Loucy (cell line): Measurements from ENCODE around the gene TMEM259.
A peak's percentile ranks its signal among the peaks of the same experiment; 100 is the strongest.

Experiments
- H2AFZ ChIP-seq: fragments of 200-600 bp; sonication (generic); 2 replicates; pipeline ENCODE4 v1.6.0; 2016; ENCODE audit warnings: antibody characterized with exemption, mild to moderate bottlenecking, low read length, moderate library complexity
- H3F3A ChIP-seq: fragments of 200-600 bp; 2 replicates; pipeline ENCODE4 v1.6.0; 2016; ENCODE audit warnings: antibody characterized with exemption, low read depth, mild to moderate bottlenecking
- H3K27me3 ChIP-seq: fragments of 200-600 bp; sonication (generic); 2 replicates; pipeline ENCODE4 v1.6.1; 2014; ENCODE audit warnings: low read length, mild to moderate bottlenecking; ENCODE audit not compliant: insufficient read depth, poor library complexity, severe bottlenecking
- H3K36me3 ChIP-seq: fragments of 200-600 bp; sonication (generic); 2 replicates; pipeline ENCODE4 v1.6.1; 2016; ENCODE audit warnings: low read length; ENCODE audit not compliant: insufficient read depth
- H3K4me1 ChIP-seq: fragments of 200-600 bp; sonication (generic); 2 replicates; pipeline ENCODE4 v1.5.1; 2014; ENCODE audit warnings: low read length, mild to moderate bottlenecking; ENCODE audit not compliant: insufficient read depth, poor library complexity, severe bottlenecking
- H3K4me2 ChIP-seq: fragments of 200-600 bp; sonication (generic); 2 replicates; pipeline ENCODE4 v1.6.0; 2014; ENCODE audit warnings: antibody characterized with exemption, low read length, low read depth, mild to moderate bottlenecking; ENCODE audit not compliant: poor library complexity, severe bottlenecking
- H3K4me3 ChIP-seq: fragments of 200-600 bp; sonication (generic); 2 replicates; pipeline ENCODE4 v1.5.1; 2014; ENCODE audit warnings: low read length, mild to moderate bottlenecking, mixed read lengths; ENCODE audit not compliant: poor library complexity, severe bottlenecking
- H3K79me2 ChIP-seq: fragments of 200-600 bp; sonication (generic); 2 replicates; pipeline ENCODE4 v1.6.1; 2014; ENCODE audit warnings: low read length; ENCODE audit not compliant: insufficient read depth
- H3K9ac ChIP-seq: fragments of 200-600 bp; sonication (generic); 2 replicates; pipeline ENCODE4 v1.6.0; 2014; ENCODE audit warnings: mild to moderate bottlenecking, low read depth, low read length, moderate library complexity; ENCODE audit not compliant: poor library complexity, severe bottlenecking
- H3K9me2 ChIP-seq: fragments of 200-600 bp; sonication (generic); replicated peaks from 2 replicates; pipeline ENCODE4 v1.6.1; 2016; ENCODE audit warnings: low read depth, low read length, mixed read lengths
- H3K9me3 ChIP-seq: fragments of 200-600 bp; sonication (generic); 2 replicates; pipeline ENCODE4 v1.6.1; 2014; ENCODE audit warnings: mild to moderate bottlenecking, antibody characterized with exemption, low read length, low read depth; ENCODE audit not compliant: insufficient read depth
- H4K20me1 ChIP-seq: fragments of 200-600 bp; sonication (generic); 2 replicates; pipeline ENCODE4 v1.6.0; 2014; ENCODE audit warnings: antibody characterized with exemption, low read length, mild to moderate bottlenecking; ENCODE audit not compliant: insufficient read depth, poor library complexity, severe bottlenecking
- EZH2phosphoT487 ChIP-seq: fragments of 200-600 bp; IDR thresholded peaks from 2 replicates; pipeline ENCODE4 v1.6.1; 2018; ENCODE audit warnings: antibody characterized with exemption, mild to moderate bottlenecking, moderate library complexity, borderline replicate concordance
- TF ChIP-seq, protein P1 (sequence below): fragments of 200-600 bp; sonication (generic); conservative IDR thresholded peaks from 2 replicates; pipeline ENCODE4 v1.5.1; 2014; ENCODE audit warnings: mild to moderate bottlenecking, antibody characterized with exemption, low read length

Gene TMEM259

DNA sequence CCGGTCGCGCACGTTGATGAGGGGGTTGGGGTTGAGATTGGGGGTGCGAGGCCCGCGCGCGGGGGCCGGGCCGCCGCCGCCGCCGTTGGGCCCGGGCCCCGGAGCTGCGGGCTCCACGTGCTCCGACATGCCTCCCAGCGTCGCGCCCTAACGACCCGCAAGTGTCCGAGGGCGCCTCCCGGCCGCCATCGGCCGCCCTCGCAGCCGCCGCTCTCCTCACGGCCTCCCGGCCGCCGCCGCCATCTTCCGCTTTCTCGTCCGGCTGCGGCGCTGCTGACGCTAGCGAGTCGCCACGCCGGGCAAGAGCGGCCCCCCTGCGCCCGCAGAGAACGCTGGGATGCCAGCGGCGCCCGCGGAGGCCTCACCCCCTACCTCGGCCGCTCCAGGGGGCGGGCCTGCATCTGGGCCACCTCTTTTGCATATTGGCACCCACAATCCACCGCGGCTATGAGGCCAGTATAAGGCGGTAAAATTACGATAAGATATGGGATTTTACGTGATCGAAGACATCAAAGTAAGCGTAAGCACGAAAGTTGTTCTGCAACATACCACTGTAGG lies at the start of gene TMEM259:
TMEM259 (minus strand) TSS at position 256 of the 558 bp plus-strand sequence; CDS start at position 129, 127 bp downstream.
- Histone ChIP-seq H3K9me3 (no peaks in the 10 kb centered on the region), H3K4me1 (peaks cover 26% of the 10 kb centered on the region), H3F3A (peaks cover 15% of the 10 kb centered on the region; the same call in 1 of the 2 replicates), H3K9ac (peak within 1 kb of the TSS; percentile 97), H3K4me2 (peak within 1 kb of the TSS; percentile 97), H3K36me3 (no peaks in the 10 kb centered on the region), H3K27me3 (peaks cover 4% of the 10 kb centered on the region), H4K20me1 (peaks cover 48% of the 10 kb centered on the region), H2AFZ (peak within 1 kb of the TSS; percentile 35; the same call in 1 of the 2 replicates), H3K79me2 (peaks cover 50% of the 10 kb centered on the region), H3K9me2 (no peaks in the 10 kb centered on the region), H3K4me3 (peak within 1 kb of the TSS; percentile 99)
- TF ChIP-seq, protein P1, sequence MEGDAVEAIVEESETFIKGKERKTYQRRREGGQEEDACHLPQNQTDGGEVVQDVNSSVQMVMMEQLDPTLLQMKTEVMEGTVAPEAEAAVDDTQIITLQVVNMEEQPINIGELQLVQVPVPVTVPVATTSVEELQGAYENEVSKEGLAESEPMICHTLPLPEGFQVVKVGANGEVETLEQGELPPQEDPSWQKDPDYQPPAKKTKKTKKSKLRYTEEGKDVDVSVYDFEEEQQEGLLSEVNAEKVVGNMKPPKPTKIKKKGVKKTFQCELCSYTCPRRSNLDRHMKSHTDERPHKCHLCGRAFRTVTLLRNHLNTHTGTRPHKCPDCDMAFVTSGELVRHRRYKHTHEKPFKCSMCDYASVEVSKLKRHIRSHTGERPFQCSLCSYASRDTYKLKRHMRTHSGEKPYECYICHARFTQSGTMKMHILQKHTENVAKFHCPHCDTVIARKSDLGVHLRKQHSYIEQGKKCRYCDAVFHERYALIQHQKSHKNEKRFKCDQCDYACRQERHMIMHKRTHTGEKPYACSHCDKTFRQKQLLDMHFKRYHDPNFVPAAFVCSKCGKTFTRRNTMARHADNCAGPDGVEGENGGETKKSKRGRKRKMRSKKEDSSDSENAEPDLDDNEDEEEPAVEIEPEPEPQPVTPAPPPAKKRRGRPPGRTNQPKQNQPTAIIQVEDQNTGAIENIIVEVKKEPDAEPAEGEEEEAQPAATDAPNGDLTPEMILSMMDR, result no peak
- TF ChIP-seq EZH2phosphoT487, result no peak

DNA sequence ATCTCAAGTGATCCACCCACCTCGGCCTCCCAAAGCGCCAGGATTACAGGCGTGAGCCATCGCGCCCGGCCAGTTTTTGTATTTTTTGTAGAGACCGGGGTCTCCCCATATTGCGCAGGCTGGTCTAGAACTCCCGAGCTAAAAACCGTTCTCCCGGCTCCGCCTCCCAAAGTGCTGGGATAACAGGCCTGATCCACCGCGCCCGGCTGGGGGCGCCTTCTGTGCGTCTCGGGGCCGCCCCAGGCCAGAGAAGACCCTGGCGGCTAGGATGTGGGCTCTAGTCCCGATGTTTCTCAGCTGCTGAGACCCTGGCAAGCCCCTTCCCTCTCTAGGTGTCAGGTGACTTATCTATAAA lies 49.6 kb upstream of the TMEM259 start:
- no peak overlapping the region for H3K4me3 ChIP-seq

DNA sequence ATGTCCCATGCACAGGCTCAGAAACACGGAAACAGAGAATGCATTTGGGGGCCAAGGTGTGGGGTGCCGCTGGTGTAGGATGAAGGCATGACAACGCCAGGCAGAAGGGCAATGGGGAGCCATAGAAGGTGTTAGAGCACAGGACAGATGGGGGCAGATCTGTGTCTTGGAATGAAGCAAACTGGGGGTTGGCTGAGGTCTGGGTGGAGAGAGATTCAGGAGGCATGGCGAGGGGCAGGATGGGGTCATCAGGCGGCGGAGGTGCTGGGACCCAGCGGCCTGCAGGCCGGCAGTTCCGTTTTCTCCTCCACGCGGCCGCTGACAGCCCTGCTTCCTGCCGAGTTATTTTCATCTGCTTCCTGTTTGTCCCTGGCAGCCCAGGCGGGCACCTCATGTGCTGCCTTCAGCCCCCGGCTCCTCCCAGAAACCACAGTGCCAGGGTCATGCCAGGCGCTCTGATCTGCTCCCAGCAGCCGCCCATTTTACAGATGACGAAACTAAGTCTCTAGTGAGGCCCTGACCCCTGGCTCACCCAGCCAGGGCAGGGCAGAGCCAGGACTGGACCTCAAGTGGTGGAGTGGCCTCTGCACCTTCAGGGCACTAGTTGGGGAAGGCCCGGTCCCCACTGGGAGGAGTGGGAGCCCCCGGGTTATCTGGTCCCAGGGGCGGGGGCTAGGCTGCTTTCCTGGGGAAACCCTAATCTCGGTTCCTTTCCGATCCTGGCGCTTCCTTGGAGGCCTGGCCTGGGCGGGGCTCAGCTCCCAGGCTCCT lies 48.3 kb upstream of the TMEM259 start:
- TF ChIP-seq, protein P1, result no peak
- no peak for TF ChIP-seq EZH2phosphoT487
- Histone ChIP-seq H3F3A (no peaks in the 10 kb centered on the region), H3K4me3 (peak overlapping the region; percentile 84), H3K79me2 (peaks cover 44% of the 10 kb centered on the region; the same call in 1 of the 2 replicates), H2AFZ (no peak overlapping the region), H3K9me3 (no peaks in the 10 kb centered on the region), H3K27me3 (no peaks in the 10 kb centered on the region), H3K9ac (peak overlapping the region; percentile 80), H3K36me3 (no peaks in the 10 kb centered on the region; the same call in 1 of the 2 replicates), H4K20me1 (peaks cover 8% of the 10 kb centered on the region), H3K4me1 (peaks cover 27% of the 10 kb centered on the region), H3K9me2 (no peaks in the 10 kb centered on the region), H3K4me2 (peak overlapping the region; percentile 86)

More for the DNA sequence above, 49.6 kb upstream of the TMEM259 start:
- Histone ChIP-seq H3K27me3 (no peaks in the 10 kb centered on the region), H3K9me2 (no peaks in the 10 kb centered on the region), H4K20me1 (peaks cover 8% of the 10 kb centered on the region), H3K36me3 (no peaks in the 10 kb centered on the region; the same call in 1 of the 2 replicates), H3K79me2 (peaks cover 44% of the 10 kb centered on the region; the same call in 1 of the 2 replicates), H3K4me1 (peaks cover 37% of the 10 kb centered on the region), H3K9me3 (no peaks in the 10 kb centered on the region), H3F3A (peaks cover 1% of the 10 kb centered on the region; the same call in 1 of the 2 replicates), H3K9ac (no peak overlapping the region), H2AFZ (no peak overlapping the region), H3K4me2 (no peak overlapping the region)
- no peak for TF ChIP-seq EZH2phosphoT487
